ENCODE measurements around the gene ARHGDIG.

GRCh38 chr16:254461-254860 lies 25.9 kb upstream of the ARHGDIG start:
- no peak for TF ChIP-seq CTCF (IDR thresholded peaks at IDR 0.05; ENCODE audit: borderline replicate concordance, extremely low read depth, low read length, poor library complexity, severe bottlenecking)
- no peak for TF ChIP-seq EZH2 (IDR thresholded peaks at IDR 0.05; ENCODE audit: borderline replicate concordance, low read depth, low read length, severe bottlenecking)

Measured in DND-41 (cell line).